Fibroblast of upper back skin (primary cell): ENCODE measurements around the gene RNF103.
"Not testable (repeated sequence)": the region's sequence is repeated elsewhere in the genome, so short reads cannot be mapped to it uniquely, and the experiment has no call there.

ENCODE experiments used
- DNase-seq: peaks from one replicate; pipeline ENCODE4 v3.0.0-alpha.2; 2013

RNF103 gene

GRCh38 chr2:86622519-86623042, 1.1 kb downstream of the RNF103 start:
- DNase-seq: no peak

GRCh38 chr2:86621280-86621943, 2.3 kb downstream of the RNF103 start:
- no peak for DNase-seq

GRCh38 chr2:86617738-86618137, 5.9 kb downstream of the RNF103 start:
- no peak for DNase-seq

- DNase-seq: no peak
Measured at GRCh38 chr2:86617153-86617552, 6.5 kb downstream of the RNF103 start.

- DNase-seq: no peak
Measured at GRCh38 chr2:86616502-86616901, 7.2 kb downstream of the RNF103 start.

- DNase-seq: no peak
Measured at GRCh38 chr2:86615596-86615995, 8.1 kb downstream of the RNF103 start.

- no peak for DNase-seq
Measured at GRCh38 chr2:86613515-86613914, 10.2 kb downstream of the RNF103 start.

GRCh38 chr2:86610871-86611270, 12.8 kb downstream of the RNF103 start:
- no peak for DNase-seq

GRCh38 chr2:86608832-86609410, 14.7 kb downstream of the RNF103 start:
- DNase-seq: no peak

GRCh38 chr2:86603905-86604304, 19.8 kb downstream of the RNF103 start:
- DNase-seq: no peak

- no peak for DNase-seq
Measured at GRCh38 chr2:86598966-86599365, 24.7 kb downstream of the RNF103 start.

- no peak for DNase-seq
Measured at GRCh38 chr2:86596118-86596517, 27.5 kb downstream of the RNF103 start.

- no peak for DNase-seq
Measured at GRCh38 chr2:86593266-86593665, 30.4 kb downstream of the RNF103 start.

GRCh38 chr2:86592547-86593230, 31.0 kb downstream of the RNF103 start:
- peak; percentile 4 for DNase-seq

GRCh38 chr2:86589701-86590100, 34.0 kb downstream of the RNF103 start:
- DNase-seq: not testable (repeated sequence)

- DNase-seq: no peak
Measured at GRCh38 chr2:86584151-86584913, 39.3 kb downstream of the RNF103 start.

GRCh38 chr2:86580560-86580959, 43.1 kb downstream of the RNF103 start:
- DNase-seq: no peak

GRCh38 chr2:86577817-86578456, 45.7 kb downstream of the RNF103 start:
- DNase-seq: no peak

- DNase-seq: no peak
Measured at GRCh38 chr2:86570059-86570458, 53.6 kb downstream of the RNF103 start.

GRCh38 chr2:86566821-86567190, 56.9 kb downstream of the RNF103 start:
- no peak for DNase-seq

- DNase-seq: no peak
Measured at GRCh38 chr2:86566158-86566820, 57.4 kb downstream of the RNF103 start.

- DNase-seq: no peak
Measured at GRCh38 chr2:86563650-86564061, 60.0 kb downstream of the RNF103 start.
